NCI-H460 (cell line): Measurements from ENCODE around the gene C16orf89. TPM values are rescaled to one million over a fixed set of nuclear protein-coding genes. Genes with fewer than 3 reads are reported as not detected.
"Not testable (repeated sequence)": the region's sequence is repeated elsewhere in the genome, so short reads cannot be mapped to it uniquely, and the experiment has no call there.

Experiments used
- DNase-seq: peaks from one replicate; pipeline ENCODE4 v3.0.0-alpha.2; 2016; ENCODE audit warnings: low read depth; ENCODE audit errors: extremely low read depth
- total RNA-seq: library from RNA; depleted of rRNA; stranded (reverse); fragments of >200 nt; shearing (Covaris generic); gene quantifications from 2 replicates; pipeline ENCODE4 v1.2.3, GENCODE V29; 2014

The C16orf89 gene
- total RNA-seq, 1 experiment from 2014 or later = not detected

- DNase-seq = not testable (repeated sequence)
These were observed 20.0 kb upstream of the C16orf89 start for GRCh38 chr16:5085716-5086115.

- DNase-seq = peak; percentile 55
These were observed 19.0 kb upstream of the C16orf89 start for GRCh38 chr16:5084802-5085201.

- DNase-seq = not testable (repeated sequence)
These were observed 18.5 kb upstream of the C16orf89 start for GRCh38 chr16:5084099-5084731.

- not testable (repeated sequence) for DNase-seq
These were observed 17.9 kb upstream of the C16orf89 start for GRCh38 chr16:5083646-5084045.

- not testable (repeated sequence) for DNase-seq
These were observed 15.2 kb upstream of the C16orf89 start for GRCh38 chr16:5080996-5081395.

- DNase-seq = not testable (repeated sequence)
These were observed 14.7 kb upstream of the C16orf89 start for GRCh38 chr16:5080461-5080860.

GRCh38 chr16:5078626-5079025 lies 12.9 kb upstream of the C16orf89 start:
- DNase-seq = no peak

- DNase-seq = no peak
These were observed 11.5 kb upstream of the C16orf89 start for GRCh38 chr16:5077304-5077703.

- DNase-seq = no peak
These were observed 9.9 kb upstream of the C16orf89 start for GRCh38 chr16:5075637-5076036.

GRCh38 chr16:5073771-5074170 lies 8.0 kb upstream of the C16orf89 start:
- DNase-seq = not testable (repeated sequence)

- no peak for DNase-seq
These were observed 7.5 kb upstream of the C16orf89 start for GRCh38 chr16:5073279-5073629.

- DNase-seq = no peak
These were observed 6.8 kb upstream of the C16orf89 start for GRCh38 chr16:5072334-5073278.

GRCh38 chr16:5071681-5072333 lies 6.1 kb upstream of the C16orf89 start, which contains the start of gene ALG1:
Gene ALG1 (plus strand): TSS chr16:5071843. CDS start chr16:5071850, 7 bp downstream.
- peak; percentile 84 for DNase-seq

GRCh38 chr16:5071341-5071680 lies 5.6 kb upstream of the C16orf89 start:
- DNase-seq = no peak

- no peak for DNase-seq
These were observed 4.9 kb upstream of the C16orf89 start for GRCh38 chr16:5070431-5071186.

GRCh38 chr16:5069854-5070253 lies 4.1 kb upstream of the C16orf89 start:
- DNase-seq = no peak

- no peak for DNase-seq
These were observed 3.3 kb upstream of the C16orf89 start for GRCh38 chr16:5069048-5069447.

GRCh38 chr16:5066511-5066910 lies 755 bp upstream of the C16orf89 start:
- DNase-seq = no peak

GRCh38 chr16:5065326-5065725 lies 430 bp downstream of the C16orf89 start:
- no peak for DNase-seq

- DNase-seq = no peak
These were observed 841 bp downstream of the C16orf89 start for GRCh38 chr16:5064915-5065314.
